NCI-H1092 (cell line): Measurements from ENCODE around the gene BMP2K.
"Not testable (repeated sequence)": the region's sequence is repeated elsewhere in the genome, so short reads cannot be mapped to it uniquely, and the experiment has no call there.

ENCODE experiments used
- DNase-seq: peaks from one replicate; lab custom pipeline; 2025; lab: John Stamatoyannopoulos, UW

Gene BMP2K

DNA sequence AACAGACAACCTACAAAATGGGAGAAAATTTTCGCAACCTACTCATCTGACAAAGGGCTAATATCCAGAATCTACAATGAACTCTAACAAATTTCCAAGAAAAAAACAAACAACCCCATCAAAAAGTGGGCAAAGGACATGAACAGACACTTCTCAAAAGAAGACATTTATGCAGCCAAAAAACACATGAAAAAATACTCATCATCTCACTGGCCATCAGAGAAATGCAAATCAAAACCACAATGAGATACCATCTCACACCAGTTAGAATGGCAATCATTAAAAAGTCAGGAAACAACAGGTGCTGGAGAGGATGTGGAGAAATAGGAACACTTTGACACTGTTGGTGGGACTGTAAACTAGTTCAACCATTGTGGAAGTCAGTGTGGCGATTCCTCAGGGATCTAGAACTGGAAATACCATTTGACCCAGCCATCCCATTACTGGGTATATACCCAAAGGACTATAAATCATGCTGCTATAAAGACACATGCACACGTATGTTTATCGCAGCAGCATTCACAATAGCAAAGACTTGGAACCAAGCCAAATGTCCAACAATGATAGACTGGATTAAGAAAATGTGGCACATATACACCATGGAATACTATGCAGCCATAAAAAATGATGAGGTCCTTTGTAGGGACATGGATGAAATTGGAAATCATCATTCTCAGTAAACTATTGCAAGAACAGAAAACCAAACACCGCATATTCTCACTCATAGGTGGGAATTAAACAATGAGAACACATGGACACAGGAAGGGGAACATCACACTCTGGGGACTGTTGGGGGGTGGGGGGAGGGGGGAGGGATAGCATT, 19.7 kb downstream of the BMP2K start:
- not testable (repeated sequence) for DNase-seq

DNA sequence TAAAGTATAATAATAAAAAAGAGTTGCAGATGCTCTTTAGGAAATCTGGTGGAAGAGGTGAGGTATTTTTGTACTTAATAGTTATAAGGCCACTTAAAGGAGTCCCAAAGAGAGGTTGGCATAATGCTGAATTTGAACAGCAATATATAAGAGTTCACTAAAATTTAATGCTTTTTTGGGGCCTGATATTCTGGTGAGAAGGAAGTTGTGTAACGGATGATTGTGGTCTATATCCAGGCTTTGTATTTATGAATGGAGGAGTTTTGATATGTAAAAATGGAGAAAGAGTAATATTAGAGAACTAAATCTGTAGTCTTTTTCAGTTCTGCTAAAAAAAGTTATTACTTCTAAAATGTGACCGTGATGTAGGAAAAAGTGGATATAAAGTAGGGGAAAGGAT, 20.4 kb downstream of the BMP2K start:
- DNase-seq = no peak

DNA sequence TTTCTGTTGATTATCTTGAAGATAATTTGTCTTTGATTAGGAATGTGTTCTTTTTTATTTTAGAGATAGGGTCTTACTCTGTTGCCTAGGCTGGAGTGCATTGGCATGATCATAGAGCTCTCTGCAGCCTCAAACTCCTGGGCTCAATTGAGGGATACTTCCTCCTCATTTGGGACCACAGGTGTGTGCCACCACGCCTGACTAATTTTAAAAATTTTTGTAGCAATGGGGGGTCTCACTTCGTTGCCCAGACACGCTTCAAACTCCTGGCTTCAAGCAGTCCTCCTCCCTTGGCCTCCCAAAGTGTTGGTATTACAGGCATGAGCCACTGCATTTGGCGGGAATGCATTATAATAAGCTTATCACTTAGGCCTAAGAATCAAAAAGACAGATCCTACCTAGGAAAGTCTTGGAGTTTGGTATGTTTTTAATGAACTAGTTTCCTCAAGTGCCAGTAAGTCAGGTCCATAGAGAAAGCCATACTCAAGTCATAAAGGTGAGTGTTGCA, 21.7 kb downstream of the BMP2K start:
- no peak for DNase-seq

DNA sequence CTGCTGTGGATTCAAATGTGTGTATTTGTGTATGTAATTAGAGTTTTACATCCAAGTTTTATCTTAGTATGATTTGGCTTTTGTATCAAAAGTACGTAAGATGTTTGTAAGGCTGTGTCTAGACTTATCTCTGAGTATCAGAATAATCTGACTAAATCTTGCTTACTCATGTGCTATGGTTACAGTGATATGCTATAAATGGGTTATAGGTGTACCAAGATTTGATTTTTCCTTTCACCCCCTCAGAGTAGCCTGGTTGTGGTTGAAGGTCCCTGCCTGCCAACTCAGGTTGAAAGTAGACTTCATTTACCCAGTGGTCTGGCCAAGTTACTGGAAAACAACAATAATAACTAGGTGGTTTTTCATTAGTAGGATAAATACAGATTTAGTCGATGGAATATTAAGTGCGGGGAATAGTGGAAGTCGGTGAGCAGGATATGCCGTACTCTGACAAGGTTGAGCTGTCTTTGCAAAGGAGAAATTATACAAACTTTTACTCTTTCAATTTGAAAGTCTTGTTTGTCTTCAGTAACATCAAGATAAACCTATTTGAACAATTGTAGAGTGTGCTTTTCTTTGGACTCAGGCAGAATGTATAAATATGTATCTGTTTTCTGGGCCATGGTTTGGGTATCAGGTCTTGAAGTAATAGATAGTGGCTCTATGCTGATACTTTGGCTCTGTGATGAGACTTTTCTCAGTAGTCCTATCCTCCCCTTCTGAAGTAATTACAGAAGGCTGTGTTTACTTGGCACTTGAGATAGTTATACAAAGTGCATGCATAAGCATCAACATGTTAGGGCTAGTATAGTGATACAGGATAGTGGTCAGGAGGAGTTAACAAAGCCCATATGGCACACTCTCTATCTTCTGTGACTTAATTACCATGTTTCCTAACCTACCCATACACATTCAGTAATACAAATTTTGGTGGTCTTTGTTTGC, 23.7 kb downstream of the BMP2K start:
- no peak for DNase-seq

DNA sequence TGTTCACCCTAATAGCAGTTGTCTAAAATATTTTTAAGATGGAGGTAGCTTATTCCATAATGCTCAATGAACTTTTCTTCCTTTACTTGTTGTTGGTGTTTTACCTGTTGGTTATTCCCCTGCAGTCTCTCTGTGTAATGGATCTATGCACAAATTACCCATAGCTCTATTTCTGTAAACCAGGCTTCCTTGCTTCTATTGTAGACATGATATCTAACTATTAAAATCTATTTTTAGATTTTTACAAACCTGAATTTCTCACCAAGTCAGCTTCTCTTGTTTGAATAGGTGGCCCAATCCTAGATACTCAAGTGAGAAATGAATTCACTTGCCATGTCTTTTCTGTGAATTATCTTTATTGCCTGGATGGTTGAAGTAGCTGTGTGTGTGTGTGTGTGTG, 24.8 kb downstream of the BMP2K start:
- no peak for DNase-seq

DNA sequence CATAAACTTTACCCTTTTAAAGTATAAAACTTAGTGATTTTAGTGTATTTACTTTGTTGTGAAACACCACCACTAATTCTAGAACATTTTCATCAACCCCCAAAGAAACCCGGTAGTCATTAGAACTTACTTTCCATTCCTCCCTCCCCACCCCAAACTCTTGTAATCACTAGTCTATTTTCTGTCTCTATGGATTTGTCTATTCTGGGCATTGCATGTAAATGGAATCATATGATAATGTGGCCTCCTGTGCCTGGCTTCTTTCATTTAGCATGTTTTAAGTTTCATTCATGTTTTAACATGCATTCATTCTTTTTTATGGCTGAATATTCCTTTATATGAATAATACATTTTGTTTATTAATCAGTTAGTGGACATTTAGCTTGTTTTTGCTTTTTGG, 27.8 kb downstream of the BMP2K start:
- no peak for DNase-seq

DNA sequence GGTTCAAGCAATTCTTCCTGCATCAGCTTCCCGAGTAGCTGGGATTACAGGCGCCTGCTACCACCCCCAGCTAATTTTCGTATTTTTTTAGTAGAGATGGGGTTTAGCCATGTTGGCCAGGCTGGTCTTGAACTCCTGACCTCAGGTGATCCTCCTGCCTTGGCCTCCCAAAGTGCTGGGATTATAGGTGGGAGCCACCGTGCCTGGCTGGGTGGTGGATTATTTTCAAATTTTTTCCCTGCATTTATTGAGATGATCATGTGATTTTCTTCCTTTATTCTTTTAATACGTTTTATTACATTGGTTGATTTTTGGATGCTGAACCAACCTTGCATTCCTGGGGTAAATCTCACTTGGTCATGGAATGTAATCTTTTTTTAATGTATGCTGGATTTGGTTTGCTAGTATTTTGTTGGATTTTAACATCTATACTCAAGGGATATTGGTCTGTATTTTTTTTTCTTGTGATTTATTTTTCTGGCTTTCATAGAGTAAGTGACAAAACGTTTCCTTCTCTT, 30.9 kb downstream of the BMP2K start:
- DNase-seq = no peak

DNA sequence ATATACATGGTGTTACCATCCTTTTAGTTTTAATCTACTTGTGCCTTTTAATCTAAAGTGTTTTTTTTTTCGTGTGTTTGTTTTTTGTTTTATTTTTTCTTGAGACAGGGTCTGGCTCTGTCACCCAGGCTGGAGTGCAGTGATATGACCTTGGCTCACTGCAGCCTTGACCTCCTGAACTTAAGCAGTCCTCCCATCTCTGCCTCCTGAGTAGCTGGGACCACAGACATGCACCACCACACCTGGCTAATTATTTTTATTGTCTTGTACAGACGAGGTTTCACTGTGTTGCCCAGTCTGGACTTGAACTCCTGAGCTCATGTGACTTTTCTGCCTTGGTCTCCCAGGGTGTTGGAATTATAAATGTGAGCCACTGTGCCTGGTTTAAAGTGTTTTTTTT, 33.1 kb downstream of the BMP2K start:
- no peak for DNase-seq

DNA sequence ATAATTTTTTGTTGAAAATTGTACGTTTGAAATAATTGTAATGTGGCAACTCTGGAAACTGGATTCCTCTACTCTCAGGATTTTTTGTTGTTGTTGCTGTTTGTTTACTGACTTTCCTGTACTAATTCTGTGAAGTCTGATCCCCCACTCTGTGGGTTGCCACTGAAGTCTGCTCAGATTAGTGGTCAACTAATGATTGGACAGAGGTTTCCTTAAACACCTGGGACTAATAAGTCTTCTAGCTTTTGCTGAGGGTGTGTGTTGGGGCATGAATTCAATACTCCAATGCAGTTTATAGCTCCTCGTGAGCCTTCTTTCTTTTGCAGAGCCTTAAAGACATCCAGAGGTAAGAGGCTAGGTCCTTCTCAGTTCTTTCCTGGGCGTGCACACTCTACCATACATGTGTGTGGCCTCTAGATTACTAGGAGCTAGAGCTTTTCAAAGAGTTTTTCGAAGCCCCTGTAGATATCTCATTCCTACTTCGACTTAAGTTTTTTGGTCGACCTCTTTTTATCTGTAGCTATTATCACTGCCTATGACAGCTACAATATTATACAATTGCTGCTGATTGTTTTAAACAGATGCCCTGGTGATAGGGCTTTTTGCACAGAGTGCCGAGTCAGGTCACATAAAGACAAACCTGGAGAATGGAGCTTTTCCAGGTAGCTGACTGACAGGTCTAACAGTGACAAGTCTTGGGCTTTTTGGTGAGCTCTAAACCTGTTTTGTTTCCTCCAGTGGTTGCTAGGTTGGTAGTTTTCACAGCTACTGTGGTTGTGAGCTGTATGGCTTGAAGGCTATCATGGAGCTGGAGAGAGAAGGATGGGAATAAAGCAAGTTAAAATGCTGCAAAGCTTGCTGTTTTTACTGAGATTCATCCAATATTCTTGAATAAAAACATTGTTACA, 34.0 kb downstream of the BMP2K start:
- DNase-seq = no peak

DNA sequence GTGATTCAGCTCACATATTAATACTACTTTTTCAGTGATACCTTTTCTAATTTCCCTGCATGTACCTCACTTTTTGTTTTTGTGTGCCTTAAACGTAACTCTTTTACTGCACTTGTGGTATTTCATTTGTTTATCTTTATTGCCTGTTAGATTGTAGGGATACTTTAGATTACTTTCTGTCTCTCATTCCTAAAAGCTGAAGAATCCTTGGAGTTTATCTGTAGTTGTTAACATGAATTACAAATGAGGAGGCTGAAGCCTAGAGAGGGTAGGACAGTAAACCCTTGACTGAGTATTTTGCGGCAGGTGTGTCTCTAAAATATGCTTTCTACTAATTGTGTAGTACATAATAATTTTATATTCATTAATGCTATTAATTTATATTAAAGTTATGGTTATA, 34.9 kb downstream of the BMP2K start:
- no peak for DNase-seq

DNA sequence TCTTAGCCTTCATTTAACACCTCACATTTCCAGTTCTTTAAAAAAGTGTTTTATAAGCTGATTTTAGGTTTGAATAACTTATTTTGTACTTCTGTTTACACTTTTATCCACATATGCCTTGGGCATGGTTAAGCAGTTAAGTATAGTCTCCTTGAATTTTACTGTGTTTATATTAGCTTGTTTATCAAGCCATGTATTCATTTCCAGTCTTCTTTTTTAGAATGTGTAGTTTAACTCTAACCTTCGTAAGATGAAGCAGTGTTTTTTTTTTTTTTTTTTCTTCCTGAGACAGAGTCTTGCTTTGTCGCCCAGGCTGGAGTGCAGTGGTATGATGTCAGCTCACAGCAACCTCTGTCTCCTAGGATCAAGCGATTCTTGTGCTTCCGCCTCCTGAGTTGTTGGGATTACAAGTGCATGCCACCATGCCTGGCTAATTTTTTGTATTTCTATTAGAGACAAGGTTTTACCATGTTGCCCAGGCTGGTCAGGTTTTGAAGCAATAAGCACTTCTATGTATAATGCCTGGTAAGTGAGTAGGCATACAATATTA, 42.5 kb downstream of the BMP2K start:
- DNase-seq = no peak

DNA sequence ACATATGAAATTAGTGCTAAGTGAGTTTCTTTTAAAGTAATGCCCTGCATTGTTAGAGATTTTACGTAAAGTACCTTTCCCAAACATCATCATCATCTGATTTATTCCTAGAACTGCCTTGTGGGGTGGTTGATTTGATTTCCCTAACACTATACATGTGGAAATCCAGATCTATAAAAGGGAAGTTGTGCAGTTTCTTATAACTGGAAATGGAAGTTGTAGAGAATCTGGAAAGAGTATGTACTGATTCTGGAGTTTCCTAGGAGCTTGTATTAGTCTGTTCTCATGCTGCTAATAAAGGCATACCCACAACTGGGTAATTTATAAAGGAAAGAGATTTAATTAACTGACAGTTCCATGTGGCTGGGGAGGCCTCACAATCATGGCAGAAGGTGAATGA, 47.9 kb downstream of the BMP2K start:
- no peak for DNase-seq

DNA sequence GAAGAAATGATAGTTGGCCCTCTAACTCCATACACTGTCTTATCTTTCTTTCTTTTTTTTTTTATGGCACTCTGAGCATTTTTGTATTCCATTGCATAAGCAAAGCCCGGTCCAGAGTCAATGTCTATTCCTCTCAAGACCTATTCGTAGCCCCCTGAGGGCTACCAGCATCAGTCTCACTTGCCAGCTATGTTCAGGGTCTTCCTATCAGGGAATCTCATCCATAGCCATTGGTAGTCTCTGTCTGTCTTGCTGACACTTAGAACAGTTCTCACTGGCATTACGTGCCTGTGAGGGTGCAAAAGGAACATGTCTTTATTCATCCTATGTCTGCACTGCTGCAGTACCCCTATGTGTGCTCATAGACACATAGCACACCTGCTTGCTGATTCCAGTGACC, 51.0 kb downstream of the BMP2K start:
- DNase-seq = no peak

DNA sequence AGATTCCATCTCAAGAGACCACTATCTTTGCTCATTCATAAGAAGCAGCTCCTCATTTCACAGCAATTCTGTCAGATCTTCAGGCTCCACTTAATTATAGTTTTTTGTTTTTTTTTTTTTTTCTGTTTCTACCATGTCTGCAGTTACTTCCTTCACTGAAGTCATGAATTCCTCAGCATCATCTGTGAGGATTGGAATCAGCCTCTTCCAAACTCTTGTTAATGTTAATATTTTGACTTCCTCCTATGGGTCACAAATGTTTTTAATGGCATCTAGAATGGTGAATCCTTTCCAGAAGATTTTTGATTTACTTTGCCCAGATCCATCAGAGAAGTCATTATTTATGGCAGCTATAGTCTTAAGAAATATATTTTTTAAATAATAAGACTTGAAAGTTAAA, 53.1 kb downstream of the BMP2K start:
- no peak for DNase-seq

DNA sequence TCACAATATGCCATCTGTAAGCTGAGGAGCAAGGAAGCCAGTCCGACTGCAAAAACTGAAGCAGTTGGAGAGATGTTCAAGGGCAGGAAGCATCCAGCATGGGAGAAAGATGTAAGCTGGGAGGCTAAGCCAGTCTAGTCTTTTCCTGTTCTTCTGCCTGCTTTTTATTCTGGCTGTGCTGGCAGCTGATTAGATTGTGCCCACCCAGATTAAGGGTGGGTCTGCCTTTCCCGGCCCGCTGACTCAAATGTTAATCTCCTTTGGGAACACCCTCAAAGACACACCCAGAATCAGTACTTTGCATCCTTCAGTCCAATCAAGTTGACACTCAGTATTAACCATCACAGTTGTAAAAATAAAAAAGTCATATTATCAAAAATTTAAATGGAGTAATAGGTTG, 63.5 kb downstream of the BMP2K start:
- not testable (repeated sequence) for DNase-seq

DNA sequence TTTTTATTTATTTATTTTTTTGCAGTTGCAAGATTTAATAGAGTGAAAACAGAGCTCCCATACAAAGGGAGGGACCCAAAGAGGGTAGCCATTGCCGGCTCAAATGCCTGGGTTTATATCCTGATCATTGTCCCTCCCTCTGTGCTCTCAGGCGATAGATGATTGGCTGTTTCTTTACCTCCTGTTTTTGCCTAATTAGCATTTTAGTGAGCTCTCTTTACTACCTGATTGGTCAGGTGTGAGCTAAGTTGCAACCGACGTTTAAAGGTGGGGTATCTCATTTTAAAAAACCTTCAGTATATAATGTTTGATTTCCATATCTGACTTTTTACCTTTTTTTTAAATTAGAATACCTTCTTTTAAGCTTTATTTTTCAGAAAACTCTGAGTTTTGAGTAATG, 64.1 kb downstream of the BMP2K start:
- not testable (repeated sequence) for DNase-seq

DNA sequence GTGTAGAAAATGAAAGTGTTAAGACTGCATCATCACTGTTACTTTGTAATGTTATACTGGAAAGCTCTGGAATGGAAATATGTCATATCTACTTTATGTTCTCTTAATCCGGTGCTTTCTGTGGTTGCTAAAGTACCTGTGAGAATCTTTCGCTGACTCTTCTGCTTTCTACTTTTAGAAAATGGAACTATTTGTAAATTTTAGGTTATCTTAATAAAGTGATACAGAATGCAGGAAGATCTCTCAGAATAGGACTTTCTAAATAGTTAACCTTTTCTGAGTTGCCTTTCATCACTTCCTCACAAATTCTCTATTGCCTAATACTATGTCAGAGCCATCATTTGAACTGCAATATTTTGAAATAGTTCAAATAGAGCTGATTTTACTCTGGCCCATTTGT, 69.3 kb downstream of the BMP2K start:
- DNase-seq = no peak

DNA sequence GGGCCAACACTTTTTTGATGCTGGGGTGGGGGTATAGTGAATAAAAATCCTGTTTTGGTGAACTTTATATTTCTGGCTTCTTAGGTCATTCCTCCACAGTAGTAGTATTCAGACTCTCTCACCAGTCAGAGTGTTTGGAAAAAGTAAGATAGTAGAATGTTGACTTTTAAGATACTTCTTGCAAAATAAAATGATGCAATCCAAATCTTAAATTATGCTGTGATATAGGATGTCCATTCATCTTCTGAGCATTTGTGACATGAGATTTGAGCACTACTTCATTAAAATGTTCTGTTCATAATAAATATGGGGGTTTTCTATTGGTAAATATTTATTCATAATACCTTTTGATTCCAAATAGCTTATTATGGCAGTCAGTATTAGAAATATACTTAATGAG, 70.1 kb downstream of the BMP2K start:
- no peak for DNase-seq

DNA sequence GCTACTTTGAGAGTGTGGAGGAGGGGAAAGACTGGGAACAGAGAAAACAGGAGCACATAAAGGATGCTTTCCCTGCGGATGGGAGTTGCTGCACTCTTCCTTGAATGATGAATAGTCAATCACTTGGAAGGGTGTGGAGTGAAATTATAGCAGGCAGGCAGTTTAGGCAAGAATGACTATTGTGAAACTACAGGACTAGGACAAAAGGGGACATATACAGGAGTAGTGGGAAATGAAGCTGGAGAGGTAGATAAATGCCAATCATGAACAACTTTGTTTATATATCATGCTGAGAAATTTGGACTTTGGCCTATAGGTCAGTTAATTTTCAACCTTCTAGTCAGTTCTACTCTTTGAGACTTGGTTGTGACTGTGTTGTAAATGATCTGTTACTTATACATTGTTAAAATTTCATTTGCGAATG, 86.2 kb downstream of the BMP2K start:
- no peak for DNase-seq

DNA sequence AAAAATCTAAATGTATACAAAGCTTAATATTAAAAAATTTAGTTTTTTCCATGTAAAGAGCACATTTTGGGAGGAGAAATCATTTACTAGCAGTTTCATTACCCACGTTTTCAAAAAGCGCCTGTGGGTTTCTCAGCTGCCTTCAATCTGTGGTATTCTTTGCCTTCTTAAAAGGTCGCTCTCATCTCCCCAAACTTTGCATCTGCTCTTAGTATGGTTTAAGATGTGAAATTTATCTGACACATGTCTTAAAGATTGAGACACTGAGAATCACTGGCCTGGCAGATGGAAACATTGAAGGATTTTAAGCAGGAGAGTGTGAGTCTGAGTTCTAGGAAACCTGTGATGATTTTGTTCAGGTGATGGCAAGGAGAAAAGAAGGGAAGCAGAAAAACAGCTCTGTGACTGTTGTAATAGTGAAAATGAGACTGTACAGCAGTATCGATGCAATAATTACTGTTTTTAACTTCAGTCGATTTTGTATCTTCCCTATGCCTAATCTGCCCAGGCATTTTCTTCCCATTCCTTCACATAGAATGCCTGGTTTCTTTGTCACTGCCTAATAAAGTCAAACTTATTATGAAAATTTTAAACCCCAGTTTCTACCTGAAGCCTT, 87.2 kb downstream of the BMP2K start:
- DNase-seq = no peak

DNA sequence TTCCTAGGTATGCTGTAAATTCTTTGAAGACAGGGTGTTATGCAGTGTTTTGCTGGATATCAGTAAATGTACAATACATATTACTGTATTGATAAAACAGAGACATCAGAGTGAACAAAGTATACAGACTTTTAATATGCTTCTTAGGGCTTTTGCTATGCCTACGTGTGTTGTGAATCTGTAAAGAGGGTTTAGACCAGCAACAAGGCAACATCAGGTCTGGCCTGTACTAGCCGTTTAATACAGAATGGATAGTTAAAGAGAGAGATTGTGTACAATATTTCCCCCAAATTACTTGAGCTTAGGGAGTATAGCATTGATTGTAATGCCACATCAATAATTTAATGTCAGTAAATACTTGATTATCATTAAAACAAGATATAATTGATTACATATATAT, 87.8 kb downstream of the BMP2K start:
- no peak for DNase-seq
